Measurements from ENCODE around the gene MATK.

Gene MATK

GRCh38 chr19:3803986-3804385 lies 17.8 kb upstream of the MATK start:
- Histone ChIP-seq H3K4me3 (ENCODE audit: low read length in 2 of 2) (no peak overlapping the region), H3K27ac (ENCODE audit: low read length) (no peak overlapping the region), H3K27me3 (ENCODE audit: control insufficient read depth in 1 of 2, insufficient read depth in 2 of 2, low read length in 2 of 2) (peaks cover 18 to 25% of the 10 kb centered on the region in 2 donors), H3K9me3 (ENCODE audit: control insufficient read depth in 2 of 2, low read length in 2 of 2) (peaks cover 0 to 2% of the 10 kb centered on the region in 2 donors), H3K36me3 (ENCODE audit: control insufficient read depth in 2 of 2, insufficient read depth in 2 of 2, low read length in 2 of 2) (no peaks in the 10 kb centered on the region), H3K9ac (ENCODE audit: low read length in 2 of 2) (no peak overlapping the region), H3K4me1 (ENCODE audit: control insufficient read depth, insufficient read depth, low read length) (peaks cover 9% of the 10 kb centered on the region)

- Histone ChIP-seq H3K9me3 (ENCODE audit: control insufficient read depth in 2 of 2, low read length in 2 of 2) (peaks cover 0 to 2% of the 10 kb centered on the region in 2 donors), H3K4me3 (ENCODE audit: low read length in 2 of 2) (no peak overlapping the region), H3K4me1 (ENCODE audit: control insufficient read depth, insufficient read depth, low read length) (peaks cover 9% of the 10 kb centered on the region), H3K9ac (ENCODE audit: low read length in 2 of 2) (no peak overlapping the region), H3K27me3 (ENCODE audit: control insufficient read depth in 1 of 2, insufficient read depth in 2 of 2, low read length in 2 of 2) (peaks cover 22 to 29% of the 10 kb centered on the region in 2 donors), H3K27ac (ENCODE audit: low read length) (no peak overlapping the region), H3K36me3 (ENCODE audit: control insufficient read depth in 2 of 2, insufficient read depth in 2 of 2, low read length in 2 of 2) (no peaks in the 10 kb centered on the region)
Measured at GRCh38 chr19:3803114-3803888, 17.1 kb upstream of the MATK start.

GRCh38 chr19:3801412-3802096 lies 15.4 kb upstream of the MATK start:
- no peak overlapping the region for H3K9ac ChIP-seq (ENCODE audit: low read length in 2 of 2)
- peaks cover 9% of the 10 kb centered on the region for H3K4me1 ChIP-seq (ENCODE audit: control insufficient read depth, insufficient read depth, low read length)
- peak overlapping the region; percentile 16 to 52 for H3K4me3 ChIP-seq (ENCODE audit: low read length in 2 of 2)
- H3K27me3 ChIP-seq (ENCODE audit: control insufficient read depth in 1 of 2, insufficient read depth in 2 of 2, low read length in 2 of 2) = peaks cover 22 to 29% of the 10 kb centered on the region in 2 donors
- H3K36me3 ChIP-seq (ENCODE audit: control insufficient read depth in 2 of 2, insufficient read depth in 2 of 2, low read length in 2 of 2) = no peaks in the 10 kb centered on the region
- no peak overlapping the region for H3K27ac ChIP-seq (ENCODE audit: low read length)
- H3K9me3 ChIP-seq (ENCODE audit: control insufficient read depth in 2 of 2, low read length in 2 of 2) = peaks cover 0 to 5% of the 10 kb centered on the region in 2 donors

- H3K4me1 ChIP-seq (ENCODE audit: control insufficient read depth, insufficient read depth, low read length) = peaks cover 9% of the 10 kb centered on the region
- H3K27me3 ChIP-seq (ENCODE audit: control insufficient read depth in 1 of 2, insufficient read depth in 2 of 2, low read length in 2 of 2) = peaks cover 22 to 29% of the 10 kb centered on the region in 2 donors
- peak overlapping the region in 1 of 2 donors; percentile 52 for H3K4me3 ChIP-seq (ENCODE audit: low read length in 2 of 2)
- H3K36me3 ChIP-seq (ENCODE audit: control insufficient read depth in 2 of 2, insufficient read depth in 2 of 2, low read length in 2 of 2) = no peaks in the 10 kb centered on the region
- no peak overlapping the region for H3K27ac ChIP-seq (ENCODE audit: low read length)
- peaks cover 0 to 6% of the 10 kb centered on the region in 2 donors for H3K9me3 ChIP-seq (ENCODE audit: control insufficient read depth in 2 of 2, low read length in 2 of 2)
- no peak overlapping the region for H3K9ac ChIP-seq (ENCODE audit: low read length in 2 of 2)
Measured at GRCh38 chr19:3800996-3801395, 14.8 kb upstream of the MATK start.

- H3K4me1 ChIP-seq (ENCODE audit: control insufficient read depth, insufficient read depth, low read length) = peaks cover 9% of the 10 kb centered on the region
- no peak overlapping the region for H3K27ac ChIP-seq (ENCODE audit: low read length)
- no peaks in the 10 kb centered on the region for H3K36me3 ChIP-seq (ENCODE audit: control insufficient read depth in 2 of 2, insufficient read depth in 2 of 2, low read length in 2 of 2)
- peaks cover 0 to 6% of the 10 kb centered on the region in 2 donors for H3K9me3 ChIP-seq (ENCODE audit: control insufficient read depth in 2 of 2, low read length in 2 of 2)
- peaks cover 22 to 24% of the 10 kb centered on the region in 2 donors for H3K27me3 ChIP-seq (ENCODE audit: control insufficient read depth in 1 of 2, insufficient read depth in 2 of 2, low read length in 2 of 2)
- H3K9ac ChIP-seq (ENCODE audit: low read length in 2 of 2) = no peak overlapping the region
- no peak overlapping the region for H3K4me3 ChIP-seq (ENCODE audit: low read length in 2 of 2)
Measured at GRCh38 chr19:3798137-3798536, 12.0 kb upstream of the MATK start.

- peaks cover 0 to 6% of the 10 kb centered on the region in 2 donors for H3K9me3 ChIP-seq (ENCODE audit: control insufficient read depth in 2 of 2, low read length in 2 of 2)
- H3K36me3 ChIP-seq (ENCODE audit: control insufficient read depth in 2 of 2, insufficient read depth in 2 of 2, low read length in 2 of 2) = no peaks in the 10 kb centered on the region
- H3K4me1 ChIP-seq (ENCODE audit: control insufficient read depth, insufficient read depth, low read length) = peaks cover 3% of the 10 kb centered on the region
- no peak overlapping the region for H3K27ac ChIP-seq (ENCODE audit: low read length)
- H3K9ac ChIP-seq (ENCODE audit: low read length in 2 of 2) = no peak overlapping the region
- peaks cover 12 to 18% of the 10 kb centered on the region in 2 donors for H3K27me3 ChIP-seq (ENCODE audit: control insufficient read depth in 1 of 2, insufficient read depth in 2 of 2, low read length in 2 of 2)
- H3K4me3 ChIP-seq (ENCODE audit: low read length in 2 of 2) = no peak overlapping the region
Measured at GRCh38 chr19:3796358-3796757, 10.2 kb upstream of the MATK start.

- H3K4me1 ChIP-seq (ENCODE audit: control insufficient read depth, insufficient read depth, low read length) = no peaks in the 10 kb centered on the region
- H3K27me3 ChIP-seq (ENCODE audit: control insufficient read depth in 1 of 2, insufficient read depth in 2 of 2, low read length in 2 of 2) = peaks cover 2 to 6% of the 10 kb centered on the region in 2 donors
- H3K27ac ChIP-seq (ENCODE audit: low read length) = no peak overlapping the region
- no peaks in the 10 kb centered on the region for H3K36me3 ChIP-seq (ENCODE audit: control insufficient read depth in 2 of 2, insufficient read depth in 2 of 2, low read length in 2 of 2)
- H3K9ac ChIP-seq (ENCODE audit: low read length in 2 of 2) = no peak overlapping the region
- no peak overlapping the region for H3K4me3 ChIP-seq (ENCODE audit: low read length in 2 of 2)
- peaks cover 5 to 6% of the 10 kb centered on the region in 2 donors for H3K9me3 ChIP-seq (ENCODE audit: control insufficient read depth in 2 of 2, low read length in 2 of 2)
Measured at GRCh38 chr19:3793799-3794198, 7.6 kb upstream of the MATK start.

- Histone ChIP-seq H3K36me3 (ENCODE audit: control insufficient read depth in 2 of 2, insufficient read depth in 2 of 2, low read length in 2 of 2) (no peaks in the 10 kb centered on the region), H3K4me3 (ENCODE audit: low read length in 2 of 2) (no peak overlapping the region), H3K27me3 (ENCODE audit: control insufficient read depth in 1 of 2, insufficient read depth in 2 of 2, low read length in 2 of 2) (peaks cover 0 to 5% of the 10 kb centered on the region in 2 donors), H3K9ac (ENCODE audit: low read length in 2 of 2) (no peak overlapping the region), H3K4me1 (ENCODE audit: control insufficient read depth, insufficient read depth, low read length) (no peaks in the 10 kb centered on the region), H3K9me3 (ENCODE audit: control insufficient read depth in 2 of 2, low read length in 2 of 2) (peaks cover 5 to 6% of the 10 kb centered on the region in 2 donors), H3K27ac (ENCODE audit: low read length) (no peak overlapping the region)
Measured at GRCh38 chr19:3792114-3792513, 5.9 kb upstream of the MATK start.

- no peaks in the 10 kb centered on the region for H3K36me3 ChIP-seq (ENCODE audit: control insufficient read depth in 2 of 2, insufficient read depth in 2 of 2, low read length in 2 of 2)
- H3K4me3 ChIP-seq (ENCODE audit: low read length in 2 of 2) = no peak overlapping the region
- H3K9me3 ChIP-seq (ENCODE audit: control insufficient read depth in 2 of 2, low read length in 2 of 2) = peaks cover 0 to 5% of the 10 kb centered on the region in 2 donors
- no peak overlapping the region for H3K27ac ChIP-seq (ENCODE audit: low read length)
- H3K27me3 ChIP-seq (ENCODE audit: control insufficient read depth in 1 of 2, insufficient read depth in 2 of 2, low read length in 2 of 2) = peaks cover 1 to 5% of the 10 kb centered on the region in 2 donors
- no peak overlapping the region for H3K9ac ChIP-seq (ENCODE audit: low read length in 2 of 2)
- H3K4me1 ChIP-seq (ENCODE audit: control insufficient read depth, insufficient read depth, low read length) = no peaks in the 10 kb centered on the region
Measured at GRCh38 chr19:3790941-3791340, 4.8 kb upstream of the MATK start.

- Histone ChIP-seq H3K9ac (ENCODE audit: low read length in 2 of 2) (no peak overlapping the region), H3K27me3 (ENCODE audit: control insufficient read depth in 1 of 2, insufficient read depth in 2 of 2, low read length in 2 of 2) (peaks cover 5 to 7% of the 10 kb centered on the region in 2 donors), H3K4me3 (ENCODE audit: low read length in 2 of 2) (no peak overlapping the region), H3K36me3 (ENCODE audit: control insufficient read depth in 2 of 2, insufficient read depth in 2 of 2, low read length in 2 of 2) (no peaks in the 10 kb centered on the region), H3K9me3 (ENCODE audit: control insufficient read depth in 2 of 2, low read length in 2 of 2) (peaks cover 0 to 5% of the 10 kb centered on the region in 2 donors), H3K4me1 (ENCODE audit: control insufficient read depth, insufficient read depth, low read length) (no peaks in the 10 kb centered on the region), H3K27ac (ENCODE audit: low read length) (no peak overlapping the region)
Measured at GRCh38 chr19:3790209-3790734, 4.1 kb upstream of the MATK start.

All from stomach smooth muscle (tissue), 2 donors.